Measurements from ENCODE around the gene ERCC4.

DNA sequence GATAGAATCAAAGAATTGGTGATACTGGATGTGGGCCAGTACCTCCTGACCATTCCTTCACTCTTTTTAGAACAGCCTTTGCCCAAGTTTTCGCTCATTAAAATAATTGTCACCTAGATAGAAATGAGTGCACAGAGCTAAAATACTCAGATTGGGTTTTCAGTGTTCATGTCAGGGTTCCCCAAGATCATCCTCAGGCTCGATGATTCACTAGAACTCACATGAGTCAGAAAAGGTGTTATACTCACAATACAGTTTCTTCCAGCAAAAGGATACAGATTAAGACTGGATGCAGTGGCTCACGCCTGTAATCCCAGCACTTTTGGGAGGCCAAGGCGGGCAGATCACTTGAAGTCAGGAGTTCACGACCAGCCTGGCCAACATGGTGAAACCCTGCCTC, 19.9 kb downstream of the ERCC4 start:
- no peak for TF ChIP-seq CTCF (IDR thresholded peaks at IDR 0.05)
- TF ChIP-seq POLR2AphosphoS5 (IDR thresholded peaks at IDR 0.05): no peak
- no peak for TF ChIP-seq POLR2A (IDR thresholded peaks at IDR 0.05)
